NCI-H2081 (cell line): Measurements from ENCODE around the gene ASB2.

Experiments
- DNase-seq, 2 experiments: peaks; one replicate each; lab custom pipeline; 2025; lab: John Stamatoyannopoulos, UW

Gene ASB2

DNA sequence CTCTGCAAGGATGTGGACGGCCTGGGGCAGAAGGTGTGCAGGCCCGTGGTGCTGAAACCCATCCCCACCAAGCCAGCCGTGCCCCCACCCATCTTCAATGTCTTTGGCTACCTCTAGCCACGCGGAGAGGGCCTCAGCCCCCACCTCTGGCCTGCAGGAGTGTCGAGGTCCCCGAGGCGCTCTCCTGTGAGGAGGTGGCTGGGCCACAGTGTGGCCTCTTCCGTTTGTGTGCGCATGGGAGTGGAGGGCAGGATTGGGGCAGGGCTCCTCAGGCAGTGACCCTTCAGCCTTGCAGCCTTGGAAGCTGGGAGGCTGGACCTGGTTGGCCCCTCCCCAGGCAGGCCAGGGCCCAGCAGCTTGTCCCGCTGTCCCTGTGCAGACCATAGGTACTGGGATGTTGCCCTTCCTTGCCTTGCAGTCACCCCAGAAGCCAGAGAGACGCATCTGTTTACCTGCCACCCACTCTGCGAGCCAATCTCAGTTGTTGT lies 47.3 kb downstream of the ASB2 start:
- no peak for DNase-seq

DNA sequence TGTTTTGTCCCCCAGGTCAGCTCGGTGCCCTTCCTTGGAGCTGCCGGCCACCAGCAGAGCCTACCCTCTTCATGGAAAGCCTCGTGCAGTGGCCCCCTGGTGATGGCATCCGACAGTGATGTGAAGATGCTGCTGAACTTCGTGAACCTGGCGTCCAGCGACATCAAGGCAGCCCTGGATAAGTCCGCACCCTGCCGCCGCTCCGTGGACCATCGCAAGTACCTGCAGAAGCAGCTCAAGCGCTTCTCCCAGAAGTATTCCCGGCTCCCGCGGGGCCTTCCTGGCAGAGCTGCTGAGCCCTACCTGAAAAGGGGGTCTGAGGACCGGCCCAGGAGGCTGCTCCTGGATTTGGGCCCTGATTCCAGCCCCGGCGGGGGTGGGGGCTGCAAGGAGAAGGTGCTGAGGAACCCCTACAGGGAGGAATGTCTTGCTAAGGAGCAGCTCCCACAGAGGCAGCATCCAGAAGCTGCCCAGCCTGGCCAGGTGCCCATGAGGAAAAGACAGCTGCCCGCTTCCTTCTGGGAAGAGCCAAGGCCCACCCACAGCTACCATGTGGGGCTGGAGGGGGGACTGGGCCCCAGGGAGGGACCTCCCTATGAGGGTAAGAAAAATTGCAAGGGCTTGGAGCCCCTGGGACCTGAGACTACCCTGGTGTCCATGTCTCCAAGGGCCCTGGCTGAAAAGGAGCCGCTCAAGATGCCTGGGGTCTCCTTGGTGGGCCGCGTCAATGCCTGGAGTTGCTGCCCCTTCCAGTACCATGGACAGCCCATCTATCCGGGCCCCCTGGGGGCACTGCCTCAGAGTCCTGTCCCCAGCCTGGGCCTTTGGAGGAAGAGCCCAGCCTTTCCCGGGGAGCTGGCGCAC lies 48.0 kb downstream of the ASB2 start:
- no peak for DNase-seq

DNA sequence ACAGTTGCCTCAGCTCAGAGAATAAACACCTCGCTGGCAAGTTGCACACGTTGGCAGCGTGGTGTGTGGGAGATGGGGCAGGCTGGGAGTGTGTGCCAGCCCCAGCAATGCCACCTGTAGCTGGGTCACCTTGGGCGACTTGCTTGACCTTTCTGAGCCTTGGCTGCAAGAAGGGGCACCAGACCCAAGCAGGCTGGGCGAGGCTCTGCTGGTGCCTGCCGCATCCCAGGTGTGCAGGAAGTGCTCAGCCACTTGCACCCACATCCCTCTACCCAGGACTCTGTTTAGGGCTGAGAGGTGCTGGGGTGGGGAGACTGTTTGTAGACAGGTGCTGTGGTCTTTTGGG lies 48.6 kb downstream of the ASB2 start:
- no peak for DNase-seq

DNA sequence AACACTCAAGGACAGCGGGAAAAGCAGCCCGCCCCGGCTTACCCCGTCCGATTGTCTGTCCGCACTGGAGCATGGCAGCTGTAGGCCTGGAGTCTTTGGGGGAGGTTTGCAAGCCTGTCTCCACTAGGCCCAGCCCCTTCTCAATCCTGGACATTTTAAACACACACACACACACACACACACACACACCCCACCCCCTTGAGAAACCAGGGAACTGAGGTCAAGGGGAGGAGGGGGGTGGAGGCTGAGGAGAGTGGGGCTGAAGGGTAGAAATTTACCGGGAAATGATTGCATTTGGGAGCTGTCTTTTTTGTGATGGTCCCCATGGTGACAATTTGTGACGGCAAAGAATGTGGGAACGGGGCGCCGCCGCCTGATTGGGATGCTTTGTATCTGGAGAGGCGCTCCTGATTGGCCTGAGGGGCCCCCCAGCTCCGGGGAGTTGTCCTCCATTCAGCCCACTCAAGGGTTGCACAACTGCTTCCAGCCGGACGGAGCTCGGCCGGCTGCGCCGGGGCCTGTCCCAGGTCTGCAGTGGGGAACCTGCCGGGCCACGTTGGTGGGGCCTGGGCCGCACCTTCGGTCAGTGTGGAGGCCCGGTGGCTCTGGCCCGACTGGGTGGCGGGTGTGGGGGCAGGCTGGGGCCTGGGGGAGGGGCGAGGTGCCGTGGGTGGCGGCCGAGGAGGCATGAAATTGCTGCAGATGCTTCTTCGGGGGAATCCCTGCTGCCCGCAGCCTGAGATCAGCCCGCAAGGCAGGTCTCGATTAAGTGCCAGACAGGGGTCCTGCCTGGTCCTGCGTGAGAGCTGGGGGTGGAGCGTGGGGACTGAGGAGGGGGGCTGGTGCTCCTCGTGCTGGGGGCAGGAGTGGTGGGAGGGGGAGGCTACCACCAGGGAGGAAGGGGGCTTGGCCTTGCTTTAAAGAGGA lies 49.2 kb downstream of the ASB2 start, which contains the start of gene FAM181A:
Gene FAM181A, plus strand, starts transcription at position 472 of the 927 bp plus-strand sequence. CDS start 942 bp downstream, outside the sequence.
- DNase-seq: no peak

DNA sequence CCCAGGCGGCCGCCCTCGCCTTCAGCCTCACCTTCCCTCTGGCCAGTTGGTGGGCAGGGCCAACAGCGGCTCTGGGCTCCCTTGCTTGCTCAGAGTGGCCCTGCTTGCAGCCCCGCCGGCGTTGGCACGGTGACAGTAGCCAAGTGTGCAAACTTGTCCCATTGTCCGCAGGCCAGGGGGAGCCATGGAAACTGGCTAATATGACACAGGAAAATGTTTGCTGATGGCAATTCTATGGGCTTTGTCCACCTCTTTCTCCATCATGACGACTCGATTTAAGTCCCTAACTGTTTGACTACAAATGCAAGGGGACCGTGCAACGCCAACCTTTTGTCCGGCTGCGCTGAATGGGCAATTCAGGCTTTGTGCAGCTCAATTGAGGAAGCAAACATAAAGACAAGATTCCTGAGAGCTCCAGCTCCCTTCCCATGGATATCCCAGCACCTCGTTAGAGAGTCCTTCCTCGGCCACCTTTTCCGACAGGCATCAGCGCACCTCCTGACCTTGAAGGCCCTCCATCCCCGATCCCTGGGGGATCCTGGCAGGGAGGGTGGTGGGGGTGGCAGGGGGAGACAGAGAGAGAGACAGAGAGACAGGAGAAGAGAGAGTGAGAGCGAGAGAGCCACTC lies 50.0 kb downstream of the ASB2 start:
- peak; percentile 78 to 85 for DNase-seq

DNA sequence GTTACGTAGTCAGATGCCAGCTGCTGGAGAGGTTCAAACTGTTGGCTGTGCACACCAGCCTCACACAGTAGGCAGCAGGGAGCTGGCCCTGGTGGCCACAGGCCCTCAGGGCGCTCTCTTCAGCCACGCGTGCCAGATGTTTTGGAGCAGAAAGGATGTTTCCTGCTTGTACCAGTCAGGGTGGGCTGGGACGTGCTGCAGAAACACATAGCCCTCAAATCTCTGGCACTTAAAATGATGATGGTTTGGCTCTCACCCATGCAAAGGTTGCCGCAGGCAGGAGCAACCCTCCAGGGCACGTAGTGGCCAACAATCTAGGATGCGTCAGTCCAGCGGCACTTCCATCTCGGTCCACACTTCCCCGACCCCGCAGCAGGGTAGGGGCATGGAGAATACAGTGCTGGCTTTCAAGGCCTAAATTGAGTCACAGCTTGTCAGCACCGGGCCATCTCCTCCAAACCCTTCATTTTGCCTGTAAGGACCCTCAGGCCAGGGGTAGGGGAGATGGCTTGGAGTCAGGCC lies 50.9 kb downstream of the ASB2 start:
- no peak for DNase-seq

DNA sequence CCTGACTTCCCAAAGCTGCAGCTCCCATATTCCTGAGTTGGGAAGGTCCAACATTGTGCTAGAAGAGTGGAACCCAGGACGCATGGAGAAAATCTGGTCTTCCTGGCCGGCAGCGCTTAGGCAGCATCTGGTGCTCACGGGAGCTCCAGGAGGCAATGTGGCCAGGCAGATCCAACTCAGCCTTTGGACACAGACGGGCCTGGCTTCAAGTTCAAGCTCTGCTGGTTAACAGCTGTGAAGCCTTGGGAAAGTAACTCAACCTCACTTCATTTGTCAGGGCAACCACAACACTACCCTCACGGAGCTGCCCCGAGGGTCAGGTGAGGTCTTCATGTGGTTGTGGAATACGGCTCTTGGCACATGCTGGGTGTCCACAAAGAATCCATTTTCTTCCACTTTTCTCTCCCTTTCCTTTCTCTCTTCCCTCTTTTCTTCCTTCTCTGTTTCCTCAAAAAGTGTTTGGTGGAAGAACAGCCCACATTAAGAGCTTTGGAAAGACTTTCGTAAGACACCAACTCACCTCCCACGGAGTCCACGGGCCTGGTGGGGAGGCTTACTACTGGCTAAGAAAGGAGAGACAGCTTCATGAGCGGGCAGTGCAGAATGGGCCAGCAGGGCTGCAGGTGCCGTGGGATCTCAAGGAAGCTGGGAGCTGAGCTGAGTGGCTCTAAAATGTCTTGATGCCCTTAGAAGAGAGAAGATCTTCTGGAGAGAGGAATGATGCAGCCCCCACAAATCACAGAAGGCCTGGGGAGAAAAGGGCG lies 51.6 kb downstream of the ASB2 start:
- no peak for DNase-seq

DNA sequence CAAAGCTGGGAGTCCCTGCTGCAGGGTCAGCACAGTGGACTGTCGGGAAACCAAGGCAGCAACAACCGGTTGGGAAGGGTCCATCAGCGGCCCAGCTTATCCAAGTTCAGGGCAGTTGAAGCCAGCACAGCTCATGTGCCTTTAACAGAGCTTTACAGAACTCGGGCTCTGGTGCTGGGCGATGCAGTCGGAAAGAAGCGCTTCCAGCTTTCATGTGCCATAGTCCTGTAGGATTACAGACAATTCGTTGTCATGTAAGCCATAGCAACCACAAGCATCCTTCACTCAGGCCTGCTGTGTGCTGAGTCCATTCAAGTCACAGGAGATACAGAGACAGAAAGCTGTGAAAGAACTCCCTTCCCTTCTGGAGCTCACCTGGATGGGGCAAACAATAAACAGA lies 52.7 kb downstream of the ASB2 start:
- DNase-seq: no peak

DNA sequence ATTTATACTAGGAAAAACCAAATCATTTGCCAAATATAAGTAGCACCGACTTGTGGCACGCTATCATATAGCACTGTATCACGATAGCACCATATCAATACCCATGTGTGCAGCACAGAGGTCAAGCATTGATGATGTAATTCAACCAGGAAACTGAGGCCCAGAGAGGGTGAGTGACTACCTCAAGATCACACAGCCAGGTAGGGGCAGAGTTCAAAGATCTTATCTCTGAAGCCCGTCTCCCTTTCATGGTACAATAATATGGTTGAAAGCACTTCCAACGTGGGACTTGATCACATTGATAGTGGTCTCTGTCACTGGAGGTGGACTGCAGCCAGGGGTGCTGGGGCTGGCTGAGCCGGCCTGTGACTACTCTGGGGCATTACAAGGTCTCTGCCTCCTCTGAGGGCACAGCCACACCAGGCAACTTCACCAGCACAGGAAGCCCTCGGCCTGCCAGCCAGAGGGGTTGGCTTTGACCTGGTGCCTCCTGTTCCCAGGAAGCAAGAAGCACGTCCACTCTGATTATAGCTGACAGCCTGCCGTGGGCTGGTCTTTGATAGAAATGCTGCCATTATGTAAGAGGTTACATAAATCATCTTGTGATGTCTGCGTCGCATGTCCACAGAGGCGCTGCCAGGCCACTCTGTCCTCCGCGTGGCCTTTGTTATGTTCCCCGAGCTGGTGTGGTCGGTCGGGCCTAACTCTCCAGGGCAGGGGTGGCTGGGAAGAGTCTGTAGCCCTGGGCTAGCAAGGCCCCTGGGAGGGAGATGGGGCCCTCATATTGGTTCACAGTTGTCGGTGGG lies 55.2 kb downstream of the ASB2 start:
- DNase-seq: no peak

DNA sequence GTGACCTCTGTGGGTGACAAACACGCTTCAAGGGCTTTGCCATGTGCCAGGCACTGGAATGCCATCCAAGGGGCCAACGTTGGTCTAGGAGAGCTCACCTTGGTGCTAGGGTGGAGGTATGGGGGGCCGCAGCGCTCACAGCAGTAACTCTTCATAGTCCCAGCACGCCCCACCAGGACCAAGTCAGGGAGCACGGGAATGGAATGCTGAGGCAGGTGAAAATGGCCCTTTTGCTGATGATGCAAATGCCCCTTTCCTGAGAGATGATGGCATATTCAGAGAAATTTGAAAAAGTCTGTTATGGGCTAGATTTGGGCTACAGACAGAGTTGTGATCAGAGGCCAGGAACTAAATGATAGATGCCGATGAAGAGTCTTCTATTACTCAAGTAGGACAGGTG lies 59.2 kb downstream of the ASB2 start:
- no peak for DNase-seq

DNA sequence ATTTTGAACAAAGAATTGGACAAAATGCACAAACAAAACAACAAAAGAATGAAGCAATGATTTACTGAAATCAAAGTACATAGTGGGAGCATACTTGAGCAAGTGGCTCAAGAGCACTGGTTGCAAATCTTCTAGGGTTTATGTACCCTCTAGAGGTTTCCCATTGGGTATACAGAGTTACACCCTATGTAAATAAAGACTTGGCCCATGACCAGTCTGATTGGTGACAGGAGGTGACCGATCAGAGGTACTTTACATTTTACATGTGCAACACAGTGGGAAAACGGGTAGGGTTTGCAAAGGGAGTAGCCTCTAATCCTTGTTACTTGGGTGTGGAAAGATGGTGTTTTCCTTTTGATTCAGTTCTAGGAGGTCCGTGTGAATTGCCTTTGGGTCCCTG lies 59.9 kb downstream of the ASB2 start:
- no peak for DNase-seq

DNA sequence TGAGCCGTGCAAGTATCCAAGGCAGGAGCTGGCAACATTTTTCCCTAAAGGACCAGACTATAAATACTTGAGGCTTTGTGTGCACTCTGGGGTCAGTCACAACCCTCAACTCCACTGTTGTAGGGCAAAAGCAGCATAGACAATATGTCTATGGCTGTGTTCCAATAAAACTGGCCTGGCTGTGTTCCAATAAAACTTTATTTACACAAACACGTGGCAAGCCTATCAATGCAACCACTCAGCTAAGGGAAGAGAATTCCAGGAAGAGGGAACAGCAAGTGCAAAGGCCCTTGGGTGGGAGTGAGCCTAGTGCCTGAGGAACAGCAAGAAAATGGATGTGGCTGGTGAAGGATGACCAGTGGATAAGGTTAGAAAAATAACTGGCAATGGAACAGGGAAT lies 60.6 kb downstream of the ASB2 start:
- DNase-seq: no peak

DNA sequence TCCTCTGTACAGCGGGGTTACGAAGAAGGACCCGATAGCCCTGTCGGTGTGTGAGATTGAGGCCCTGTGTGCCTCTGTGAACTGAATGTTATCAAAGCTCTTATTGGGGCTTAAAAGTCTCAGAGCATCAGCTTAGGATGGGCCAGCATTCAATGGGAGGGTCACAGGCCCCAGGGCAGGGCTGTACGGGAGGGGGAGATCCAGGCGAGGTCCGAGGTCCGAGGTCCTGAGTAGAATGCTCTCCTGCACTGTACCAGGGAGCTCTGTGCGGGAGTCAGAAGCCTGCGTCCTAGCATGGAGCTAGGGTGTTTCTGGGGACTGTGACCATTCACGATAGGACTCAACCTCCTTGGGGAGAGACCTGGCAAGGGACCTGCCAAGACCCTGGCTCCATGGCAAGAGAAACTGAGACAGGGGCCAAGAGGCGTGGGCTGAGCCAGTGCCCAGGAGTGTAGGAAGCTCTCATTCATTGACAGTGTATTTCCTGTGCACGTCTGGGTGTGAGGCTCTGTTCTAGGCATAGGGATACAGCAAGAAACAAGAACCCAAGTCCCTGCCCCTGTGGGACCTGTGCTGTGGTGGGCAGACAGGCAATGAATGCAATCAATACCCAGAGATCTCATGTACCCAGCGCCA lies 61.2 kb downstream of the ASB2 start:
- DNase-seq: no peak

DNA sequence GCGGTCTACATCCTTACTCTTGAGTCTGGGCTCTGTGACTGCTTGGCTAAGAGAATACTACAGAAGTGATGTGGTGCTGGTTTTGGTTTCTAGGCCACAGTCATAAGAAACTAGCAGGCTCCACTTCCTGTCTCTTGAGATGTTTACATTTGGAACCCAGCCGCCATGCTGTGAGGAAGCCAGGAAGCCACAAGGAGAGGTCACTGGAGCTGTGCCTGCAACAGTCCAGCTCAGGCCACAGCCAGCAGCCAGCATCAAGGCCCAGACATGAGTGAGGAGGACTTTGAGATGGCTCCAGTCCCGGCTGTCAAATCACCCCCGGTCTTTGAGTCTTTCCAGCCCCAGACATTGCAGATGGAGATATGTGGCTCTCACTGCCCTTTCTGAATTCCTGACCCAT lies 62.1 kb downstream of the ASB2 start:
- DNase-seq: no peak

DNA sequence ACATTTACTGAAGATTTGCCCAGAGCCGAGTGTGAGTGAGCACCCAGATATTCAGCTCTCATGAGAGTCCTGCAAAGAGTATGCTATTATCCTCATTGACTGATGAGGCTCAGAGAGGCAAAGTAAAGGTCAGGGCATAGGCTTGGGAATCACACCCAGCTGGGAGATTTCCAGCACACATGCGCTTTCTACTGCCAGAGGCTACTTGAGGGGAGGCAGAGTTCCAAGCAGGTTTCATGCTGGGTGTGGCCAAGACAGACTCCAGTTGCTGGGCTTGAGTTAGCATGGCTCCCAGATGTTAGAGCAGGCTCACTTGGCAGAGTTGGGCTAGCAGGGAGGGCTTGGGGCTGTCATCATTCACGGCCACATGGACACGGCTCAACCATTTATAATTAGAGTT lies 63.6 kb downstream of the ASB2 start:
- no peak for DNase-seq

DNA sequence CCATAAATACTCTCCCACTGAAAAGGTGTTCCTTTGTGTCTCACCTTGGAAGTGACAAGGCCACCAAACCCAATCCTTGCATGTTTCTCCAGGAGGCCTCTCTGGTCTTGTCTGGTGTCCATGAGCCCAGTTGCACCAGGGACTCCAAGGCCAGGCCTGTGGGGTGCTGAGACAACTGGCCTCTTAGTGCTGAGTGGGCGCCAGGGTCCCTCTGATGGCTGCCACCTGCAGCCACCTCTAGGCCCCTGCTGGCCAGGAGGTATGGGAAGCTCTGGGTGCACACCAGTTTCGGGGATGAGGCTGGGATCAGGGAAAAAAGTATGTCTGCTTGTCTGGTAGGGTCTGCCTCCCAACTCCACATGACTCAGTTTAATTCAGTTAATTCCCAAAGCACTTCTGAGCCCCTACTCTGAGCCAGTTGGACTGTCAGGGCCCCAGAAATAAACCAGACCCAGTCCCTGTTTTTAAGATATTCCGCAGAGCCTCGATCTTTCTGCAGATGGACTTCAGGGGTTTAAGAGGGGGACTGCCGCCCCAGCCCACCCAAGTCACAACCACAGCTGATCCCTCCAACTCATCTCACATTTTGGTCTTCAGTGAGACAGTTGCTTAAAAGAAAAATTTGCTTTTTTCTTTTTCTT lies 64.3 kb downstream of the ASB2 start:
- no peak for DNase-seq

DNA sequence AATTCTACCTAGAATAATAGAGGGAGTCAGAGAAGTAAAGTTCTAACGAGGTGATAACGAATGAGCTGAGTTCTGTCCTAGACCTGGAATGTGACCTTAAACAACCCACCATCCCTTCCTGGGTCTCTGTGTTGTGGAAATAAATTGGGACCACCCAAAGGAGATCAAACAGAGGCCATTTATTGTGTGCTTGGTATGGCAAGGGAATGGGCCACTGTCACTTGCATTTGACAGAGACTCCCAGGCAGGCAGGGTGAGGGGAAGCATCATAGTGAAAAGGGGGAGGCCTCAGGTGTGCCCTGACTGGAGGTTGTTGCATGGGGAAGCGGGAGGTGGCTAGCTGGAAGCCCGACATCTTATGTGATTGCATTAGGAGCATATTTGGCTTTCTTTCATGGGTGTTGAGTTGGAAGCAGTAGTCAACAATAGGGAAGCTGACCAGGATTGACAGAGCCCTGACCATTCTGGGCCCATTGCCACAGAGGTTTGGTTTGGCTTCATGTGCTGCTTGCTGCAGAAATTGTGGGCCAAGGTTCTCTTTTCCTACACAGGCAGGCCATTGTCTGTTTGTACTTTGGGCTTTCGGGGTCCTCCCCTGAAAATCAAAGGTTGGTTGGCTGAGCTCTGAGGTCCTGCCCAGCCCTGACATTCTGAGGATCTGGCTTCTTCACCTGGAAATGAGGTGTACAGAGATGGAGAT lies 66.8 kb downstream of the ASB2 start:
- no peak for DNase-seq

DNA sequence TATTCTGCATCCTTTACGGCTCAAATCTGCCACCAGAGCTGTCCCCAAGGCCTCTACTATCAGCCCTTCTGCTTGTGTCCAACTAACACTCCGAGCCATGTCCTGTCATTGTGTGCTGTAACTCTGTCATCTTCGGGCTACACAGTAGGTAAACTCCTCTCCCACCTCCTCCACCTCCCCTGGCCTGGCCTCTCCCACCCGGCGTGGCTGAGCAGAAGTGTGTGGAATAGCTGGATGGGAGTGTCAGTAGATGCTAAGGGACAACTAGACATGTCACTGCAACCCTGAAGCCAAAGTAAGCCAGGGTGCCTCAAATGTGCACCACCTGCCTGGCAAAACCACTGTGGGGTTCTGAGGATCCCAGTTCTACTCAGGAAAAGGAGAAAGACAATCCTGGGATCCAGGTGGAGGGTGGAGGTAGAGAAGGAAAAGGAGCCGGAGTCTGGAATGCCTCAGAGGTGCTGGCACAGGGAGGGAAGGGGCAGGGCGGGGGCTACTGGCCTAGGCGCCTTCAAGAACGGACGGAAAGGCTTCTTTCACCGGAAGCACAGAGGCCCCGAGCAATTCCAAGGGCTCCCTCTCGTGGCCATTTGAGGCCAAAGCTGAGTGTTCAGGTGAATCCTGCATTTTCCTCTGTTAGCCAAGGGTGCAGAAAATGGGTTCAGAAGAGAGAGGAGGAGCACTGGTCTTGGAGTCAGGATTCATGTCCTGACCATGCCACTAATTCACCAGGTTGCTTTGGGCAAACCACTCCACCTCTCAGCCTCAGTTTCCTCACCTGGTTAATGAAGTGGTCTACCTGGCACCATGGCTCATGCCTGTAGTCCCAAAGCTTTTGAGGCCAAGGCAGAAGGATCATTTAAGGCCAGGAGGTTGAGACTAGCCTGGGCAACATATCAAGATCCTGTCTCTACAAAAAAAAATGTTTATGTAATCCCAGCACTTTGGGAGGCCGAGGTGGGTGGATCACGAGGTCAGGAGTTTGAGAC lies 69.7 kb downstream of the ASB2 start:
- DNase-seq: peak; percentile 81
